Mesothelial cell of epicardium (in vitro differentiated cells): Measurements from ENCODE around the gene PROCR. TPM values are rescaled to one million over a fixed set of nuclear protein-coding genes. Genes with fewer than 3 reads are reported as not detected.

Source experiments
- DNase-seq, 2 experiments: peaks; one replicate each; pipeline ENCODE4 v3.0.0; 2021; ENCODE audit warnings: low spot score in 2 of 2; ENCODE audit not compliant: unreplicated experiment in 2 of 2
- H3K27ac Mint-ChIP-seq: 2 replicates; pipeline ENCODE4 v1.8.0; 2021; ENCODE audit warnings: mixed read lengths
- H3K27me3 Mint-ChIP-seq: 2 replicates; pipeline ENCODE4 v1.8.0; 2021; ENCODE audit warnings: low read depth, mixed read lengths
- H3K36me3 Mint-ChIP-seq: 2 replicates; pipeline ENCODE4 v1.8.0; 2021; ENCODE audit warnings: mixed read lengths
- H3K4me1 Mint-ChIP-seq: 2 replicates; pipeline ENCODE4 v1.8.0; 2021; ENCODE audit warnings: mixed read lengths
- H3K4me3 Mint-ChIP-seq: 2 replicates; pipeline ENCODE4 v1.8.0; 2021; ENCODE audit warnings: mild to moderate bottlenecking, moderate library complexity, mixed read lengths
- H3K9me3 Mint-ChIP-seq: 2 replicates; pipeline ENCODE4 v1.8.0; 2021; ENCODE audit warnings: mixed read lengths
- CTCF ChIP-seq: fragments of 200-600 bp; sonication (generic); IDR thresholded peaks from one replicate; pipeline ENCODE4 v1.5.0; 2021; ENCODE audit warnings: antibody characterized with exemption; ENCODE audit not compliant: unreplicated experiment
- total RNA-seq: library from RNA; stranded (reverse); gene quantifications from 3 replicates; pipeline ENCODE4 v1.2.1, GENCODE V29; 2021

PROCR gene
- total RNA-seq, 1 donor from 2014 or later, result 4.0 TPM

GRCh38 chr20:35133031-35133430, 38.8 kb upstream of the PROCR start:
- H3K27me3 Mint-ChIP-seq, result no peaks in the 10 kb centered on the region
- H3K4me1 Mint-ChIP-seq, result no peaks in the 10 kb centered on the region
- H3K4me3 Mint-ChIP-seq, result no peak overlapping the region
- no peak for TF ChIP-seq CTCF
- no peaks in the 10 kb centered on the region for H3K9me3 Mint-ChIP-seq
- DNase-seq, result no peak
- H3K27ac Mint-ChIP-seq, result no peak overlapping the region
- H3K36me3 Mint-ChIP-seq, result peaks cover 32% of the 10 kb centered on the region

- no peaks in the 10 kb centered on the region for H3K9me3 Mint-ChIP-seq
Measured at GRCh38 chr20:35133735-35134134, 38.1 kb upstream of the PROCR start.

GRCh38 chr20:35134472-35134871, 37.4 kb upstream of the PROCR start:
- TF ChIP-seq CTCF, result no peak

More at GRCh38 chr20:35133735-35134134, 38.1 kb upstream of the PROCR start:
- Mint-ChIP-seq H3K36me3 (peaks cover 32% of the 10 kb centered on the region), H3K27ac (no peak overlapping the region), H3K4me1 (no peaks in the 10 kb centered on the region), H3K27me3 (no peaks in the 10 kb centered on the region), H3K4me3 (no peak overlapping the region)
- no peak for DNase-seq
- TF ChIP-seq CTCF, result no peak

GRCh38 chr20:35134880-35135279, 37.0 kb upstream of the PROCR start:
- Mint-ChIP-seq H3K4me3 (no peak overlapping the region), H3K4me1 (no peaks in the 10 kb centered on the region), H3K27ac (no peak overlapping the region), H3K36me3 (peaks cover 32% of the 10 kb centered on the region), H3K27me3 (no peaks in the 10 kb centered on the region), H3K9me3 (no peaks in the 10 kb centered on the region)
- DNase-seq, result no peak
- no peak for TF ChIP-seq CTCF

More at GRCh38 chr20:35134472-35134871, 37.4 kb upstream of the PROCR start:
- peaks cover 32% of the 10 kb centered on the region for H3K36me3 Mint-ChIP-seq
- no peaks in the 10 kb centered on the region for H3K27me3 Mint-ChIP-seq
- no peaks in the 10 kb centered on the region for H3K9me3 Mint-ChIP-seq
- no peaks in the 10 kb centered on the region for H3K4me1 Mint-ChIP-seq
- no peak overlapping the region for H3K4me3 Mint-ChIP-seq
- DNase-seq, result no peak
- no peak overlapping the region for H3K27ac Mint-ChIP-seq

- no peaks in the 10 kb centered on the region for H3K4me1 Mint-ChIP-seq
- no peak overlapping the region for H3K27ac Mint-ChIP-seq
- no peak overlapping the region for H3K4me3 Mint-ChIP-seq
- H3K27me3 Mint-ChIP-seq, result no peaks in the 10 kb centered on the region
- no peak for TF ChIP-seq CTCF
- no peaks in the 10 kb centered on the region for H3K9me3 Mint-ChIP-seq
- DNase-seq, result no peak
- peaks cover 28% of the 10 kb centered on the region for H3K36me3 Mint-ChIP-seq
Measured at GRCh38 chr20:35135867-35136586, 35.8 kb upstream of the PROCR start.

- Mint-ChIP-seq H3K27me3 (no peaks in the 10 kb centered on the region), H3K36me3 (peaks cover 9% of the 10 kb centered on the region), H3K27ac (no peak overlapping the region), H3K9me3 (no peaks in the 10 kb centered on the region), H3K4me1 (peaks cover 25% of the 10 kb centered on the region), H3K4me3 (no peak overlapping the region)
- no peak for DNase-seq
- no peak for TF ChIP-seq CTCF
Measured at GRCh38 chr20:35144694-35145093, 27.2 kb upstream of the PROCR start.
